Measurements from ENCODE around the gene PIEZO2.

DNA sequence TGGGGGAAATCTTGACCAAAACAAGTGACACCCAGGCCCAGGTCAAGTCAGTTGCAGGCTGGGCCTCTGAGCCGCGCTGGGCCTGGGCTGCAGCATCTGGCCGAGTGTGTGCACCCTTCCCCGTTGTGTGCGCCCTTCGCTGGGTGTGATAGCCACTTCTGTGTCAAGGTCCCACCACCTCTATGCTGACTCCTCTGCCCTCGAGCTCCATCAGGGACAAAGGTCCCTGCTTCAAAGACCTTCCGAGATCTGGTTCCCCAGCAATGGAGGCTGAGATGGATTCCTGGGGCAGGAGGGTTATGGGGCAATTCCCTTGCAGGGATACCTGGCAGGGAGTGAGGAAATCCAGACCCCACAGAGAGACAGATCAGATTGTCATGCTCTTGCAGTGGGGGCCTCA is 93.6 kb downstream of the PIEZO2 start:
- TF ChIP-seq, protein P1, sequence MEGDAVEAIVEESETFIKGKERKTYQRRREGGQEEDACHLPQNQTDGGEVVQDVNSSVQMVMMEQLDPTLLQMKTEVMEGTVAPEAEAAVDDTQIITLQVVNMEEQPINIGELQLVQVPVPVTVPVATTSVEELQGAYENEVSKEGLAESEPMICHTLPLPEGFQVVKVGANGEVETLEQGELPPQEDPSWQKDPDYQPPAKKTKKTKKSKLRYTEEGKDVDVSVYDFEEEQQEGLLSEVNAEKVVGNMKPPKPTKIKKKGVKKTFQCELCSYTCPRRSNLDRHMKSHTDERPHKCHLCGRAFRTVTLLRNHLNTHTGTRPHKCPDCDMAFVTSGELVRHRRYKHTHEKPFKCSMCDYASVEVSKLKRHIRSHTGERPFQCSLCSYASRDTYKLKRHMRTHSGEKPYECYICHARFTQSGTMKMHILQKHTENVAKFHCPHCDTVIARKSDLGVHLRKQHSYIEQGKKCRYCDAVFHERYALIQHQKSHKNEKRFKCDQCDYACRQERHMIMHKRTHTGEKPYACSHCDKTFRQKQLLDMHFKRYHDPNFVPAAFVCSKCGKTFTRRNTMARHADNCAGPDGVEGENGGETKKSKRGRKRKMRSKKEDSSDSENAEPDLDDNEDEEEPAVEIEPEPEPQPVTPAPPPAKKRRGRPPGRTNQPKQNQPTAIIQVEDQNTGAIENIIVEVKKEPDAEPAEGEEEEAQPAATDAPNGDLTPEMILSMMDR (IDR thresholded peaks at IDR 0.05): no peak
- TF ChIP-seq POLR2A (IDR thresholded peaks at IDR 0.05; ENCODE audit: low read depth): no peak
